SU-DHL-6 (cell line): ENCODE results near the gene ERVW-1.

ENCODE experiments used
- H2AFZ ChIP-seq: fragments of 200-600 bp; sonication (generic); 2 replicates; pipeline ENCODE4 v1.6.1; 2014; ENCODE audit warnings: low read depth, mild to moderate bottlenecking, moderate library complexity, mixed read lengths, antibody characterized with exemption, low read length; ENCODE audit not compliant: severe bottlenecking
- H3F3A ChIP-seq: fragments of 200-600 bp; shearing (Covaris generic); 2 replicates; pipeline ENCODE4 v1.6.0; 2016; ENCODE audit warnings: antibody characterized with exemption, mild to moderate bottlenecking; ENCODE audit not compliant: insufficient read depth
- H3K27ac ChIP-seq: fragments of 200-600 bp; sonication (generic); 2 replicates; pipeline ENCODE4 v1.5.1; 2016; ENCODE audit warnings: low read depth, mild to moderate bottlenecking, low read length, moderate library complexity, mixed read lengths
- H3K27me3 ChIP-seq: fragments of 200-600 bp; sonication (generic), shearing (Covaris generic); 2 replicates; pipeline ENCODE4 v1.6.0; 2014; ENCODE audit warnings: mild to moderate bottlenecking, low read length
- H3K36me3 ChIP-seq: fragments of 200-600 bp; sonication (generic); 2 replicates; pipeline ENCODE4 v1.6.1; 2014; ENCODE audit warnings: mild to moderate bottlenecking, low read length, mixed read lengths
- H3K4me2 ChIP-seq: fragments of 300-600, 200-600 bp; shearing (Covaris generic), sonication (generic); 2 replicates; pipeline ENCODE4 v1.6.0; 2014; ENCODE audit warnings: low read length, low read depth, mild to moderate bottlenecking; ENCODE audit not compliant: poor library complexity, severe bottlenecking
- H3K4me3 ChIP-seq: fragments of 200-600 bp; sonication (generic); 2 replicates; pipeline ENCODE4 v1.5.1; 2014; ENCODE audit warnings: antibody characterized with exemption, low read length, mild to moderate bottlenecking, mixed read lengths; ENCODE audit not compliant: insufficient read depth, poor library complexity, severe bottlenecking
- H3K79me2 ChIP-seq: fragments of 200-600 bp; sonication (generic); 2 replicates; pipeline ENCODE4 v1.6.1; 2014; ENCODE audit warnings: mild to moderate bottlenecking, low read length, moderate library complexity; ENCODE audit not compliant: insufficient read depth
- H3K9ac ChIP-seq: fragments of 200-600 bp; sonication (generic); 2 replicates; pipeline ENCODE4 v1.7.0; 2014; ENCODE audit warnings: mild to moderate bottlenecking, low read length
- H3K9me2 ChIP-seq: fragments of 200-600 bp; sonication (generic); replicated peaks from 2 replicates; pipeline ENCODE4 v1.6.1; 2014; ENCODE audit warnings: low read length; ENCODE audit not compliant: insufficient read depth
- H3K9me3 ChIP-seq: fragments of 200-600 bp; sonication (generic); 2 replicates; pipeline ENCODE4 v1.6.1; 2014; ENCODE audit warnings: low read length, mixed read lengths; ENCODE audit not compliant: insufficient read depth
- H4K20me1 ChIP-seq: fragments of 200-600 bp; sonication (generic); 2 replicates; pipeline ENCODE4 v1.6.1; 2014; ENCODE audit warnings: low read depth, mild to moderate bottlenecking, antibody characterized with exemption, low read length, moderate library complexity, mixed read lengths
- CTCF ChIP-seq: fragments of 200-600 bp; sonication (generic); IDR thresholded peaks from one replicate; pipeline ENCODE4 v1.5.1; 2017; ENCODE audit warnings: antibody characterized with exemption, mild to moderate bottlenecking, low read length, moderate library complexity; ENCODE audit not compliant: insufficient read depth, poor library complexity, severe bottlenecking
- EZH2phosphoT487 ChIP-seq: fragments of 200-600 bp; sonication (generic), shearing (Covaris generic); conservative IDR thresholded peaks from 2 replicates; pipeline ENCODE4 v1.6.1; 2018; ENCODE audit warnings: mild to moderate bottlenecking, antibody characterized with exemption, low read length, moderate library complexity, mixed read lengths

ERVW-1 gene

DNA sequence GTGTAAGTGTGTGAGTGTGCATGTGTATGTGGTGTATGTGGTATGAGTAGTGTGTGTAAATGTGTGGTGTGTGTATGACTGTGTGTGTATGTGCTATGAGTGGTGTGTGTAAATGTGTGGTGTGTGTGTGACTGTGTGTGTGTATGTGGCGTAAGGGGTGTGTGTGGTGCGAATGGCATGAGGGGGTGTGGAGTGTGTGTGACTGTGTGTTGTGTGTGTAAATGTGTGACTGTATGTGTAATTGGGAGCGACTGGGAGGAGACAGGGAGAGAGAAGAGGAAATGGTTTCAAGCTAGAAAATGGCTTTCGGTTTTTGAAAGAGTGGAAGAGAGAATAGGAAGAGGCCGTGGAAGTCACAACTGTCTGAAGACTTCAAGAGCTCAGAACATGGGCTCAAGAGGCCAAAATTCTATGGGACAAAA, 54.0 kb downstream of the ERVW-1 start:
- Histone ChIP-seq H3K27ac (no peak overlapping the region), H3K79me2 (no peaks in the 10 kb centered on the region), H3K4me2 (peak overlapping the region; percentile 60), H3K9me2 (no peaks in the 10 kb centered on the region), H4K20me1 (no peaks in the 10 kb centered on the region), H3K27me3 (no peaks in the 10 kb centered on the region), H3K9me3 (no peaks in the 10 kb centered on the region), H3K4me3 (no peak overlapping the region), H3K36me3 (no peaks in the 10 kb centered on the region), H3K9ac (no peak overlapping the region), H3F3A (no peaks in the 10 kb centered on the region), H2AFZ (peak overlapping the region; percentile 97)
- TF ChIP-seq EZH2phosphoT487: no peak
- TF ChIP-seq CTCF: no peak

DNA sequence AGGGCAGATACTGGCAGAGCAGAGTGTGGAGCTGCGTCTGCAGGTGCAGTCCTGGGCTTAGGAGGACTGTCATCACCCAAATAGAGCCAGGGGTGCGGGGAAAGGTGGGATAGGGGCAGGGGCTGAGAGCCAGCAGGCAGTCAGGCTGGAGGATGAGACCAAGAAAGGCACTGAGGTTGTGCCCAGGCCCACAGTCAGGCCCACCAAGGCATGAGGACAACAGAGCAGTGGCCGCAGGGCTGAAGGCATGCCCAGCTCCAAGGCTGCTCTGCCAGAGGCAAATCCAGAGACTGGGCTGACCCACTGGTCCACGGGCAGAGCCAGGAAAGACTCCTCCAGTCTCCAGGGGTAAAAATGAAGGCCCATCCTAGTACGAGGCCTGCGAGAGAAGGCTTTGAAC, 54.8 kb downstream of the ERVW-1 start:
- Histone ChIP-seq H3K27ac (no peak overlapping the region), H3K4me3 (no peak overlapping the region), H3K79me2 (no peaks in the 10 kb centered on the region), H3K9me2 (no peaks in the 10 kb centered on the region), H3K27me3 (no peaks in the 10 kb centered on the region), H3K4me2 (no peak overlapping the region), H3K9me3 (no peaks in the 10 kb centered on the region), H4K20me1 (no peaks in the 10 kb centered on the region), H3K9ac (no peak overlapping the region), H3F3A (no peaks in the 10 kb centered on the region), H3K36me3 (no peaks in the 10 kb centered on the region), H2AFZ (no peak overlapping the region)
- TF ChIP-seq EZH2phosphoT487: no peak
- TF ChIP-seq CTCF: no peak

DNA sequence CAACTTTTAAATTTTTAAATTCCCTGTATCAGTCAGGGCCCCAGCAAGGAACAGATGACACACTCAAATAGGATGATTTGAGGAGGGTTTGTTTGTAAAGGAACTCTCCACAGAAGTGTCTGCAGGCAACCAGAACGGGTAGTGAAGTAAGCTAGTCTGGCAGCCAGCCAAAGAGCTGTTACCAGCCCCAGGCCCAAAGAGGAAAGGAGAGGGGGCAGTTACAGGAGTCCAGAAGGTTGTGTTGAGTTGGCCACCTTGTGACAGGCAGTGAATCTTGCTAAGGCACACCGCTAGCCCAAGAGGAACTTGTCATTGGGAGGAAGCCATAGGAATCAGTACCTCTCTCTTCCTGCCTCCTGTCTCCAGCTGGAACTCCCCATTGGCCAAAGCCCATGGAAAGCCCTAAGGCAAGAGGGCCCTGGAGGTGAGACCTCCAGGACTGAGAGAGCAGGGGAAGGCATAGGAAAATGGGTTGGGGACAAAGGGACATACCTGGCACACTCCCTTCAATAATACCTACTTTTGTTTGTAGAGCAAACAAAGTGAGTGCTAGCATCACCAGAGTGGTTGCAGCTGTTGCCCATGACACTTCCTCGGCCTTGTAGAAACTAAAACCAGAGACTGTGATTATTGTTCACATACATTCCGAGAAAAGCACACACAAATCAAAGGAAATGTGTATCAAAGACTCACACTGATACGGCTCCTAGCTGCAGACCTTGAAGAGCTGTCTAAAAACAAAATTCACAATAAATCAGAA, 55.9 kb downstream of the ERVW-1 start:
- no peaks in the 10 kb centered on the region for H3K9me3 ChIP-seq
- no peak overlapping the region for H3K4me3 ChIP-seq
- H3F3A ChIP-seq: no peaks in the 10 kb centered on the region
- H3K4me2 ChIP-seq: no peak overlapping the region
- H4K20me1 ChIP-seq: no peaks in the 10 kb centered on the region
- TF ChIP-seq EZH2phosphoT487 (no peak), CTCF (no peak)
- H3K9me2 ChIP-seq: no peaks in the 10 kb centered on the region
- no peaks in the 10 kb centered on the region for H3K79me2 ChIP-seq
- no peaks in the 10 kb centered on the region for H3K27me3 ChIP-seq
- no peaks in the 10 kb centered on the region for H3K36me3 ChIP-seq
- H3K27ac ChIP-seq: no peak overlapping the region
- no peak overlapping the region for H3K9ac ChIP-seq
- no peak overlapping the region for H2AFZ ChIP-seq
